Iris pigment epithelial cell (primary cell): ENCODE measurements around the gene INCA1.

Source experiments
- DNase-seq: peaks from one replicate; pipeline ENCODE4 v3.0.0-alpha.2; 2011; ENCODE audit warnings: low read depth

INCA1 gene

GRCh38 chr17:5003214-5003867 is 6.0 kb upstream of the INCA1 start:
- no peak for DNase-seq

GRCh38 chr17:5002121-5002788 is 4.9 kb upstream of the INCA1 start:
- DNase-seq: no peak

GRCh38 chr17:5000237-5000639 is 2.9 kb upstream of the INCA1 start:
- DNase-seq: no peak

- no peak for DNase-seq
Observed at GRCh38 chr17:4999430-5000093, 2.2 kb upstream of the INCA1 start.

GRCh38 chr17:4998732-4999429 is 1.6 kb upstream of the INCA1 start:
- DNase-seq: no peak

- DNase-seq: peak; percentile 34
Observed at GRCh38 chr17:4998027-4998731, 857 bp upstream of the INCA1 start.

- DNase-seq: no peak
Observed at GRCh38 chr17:4994081-4994595, 3.2 kb downstream of the INCA1 start.

- DNase-seq: peak; percentile 43
Observed at GRCh38 chr17:4987767-4988567, 9.4 kb downstream of the INCA1 start.

- peak; percentile 56 for DNase-seq
Observed at GRCh38 chr17:4986951-4987766, 10.2 kb downstream of the INCA1 start, which contains the start of gene CAMTA2. Gene CAMTA2, minus strand, starts transcription at chr17:4987675. Its CDS starts 1,453 bp downstream, at chr17:4986222.

- DNase-seq: peak; percentile 30
Observed at GRCh38 chr17:4986403-4986802, 10.9 kb downstream of the INCA1 start.

GRCh38 chr17:4982305-4982704 is 15.0 kb downstream of the INCA1 start:
- DNase-seq: no peak

GRCh38 chr17:4980644-4981216 is 16.6 kb downstream of the INCA1 start:
- peak; percentile 42 for DNase-seq

GRCh38 chr17:4978726-4979125 is 18.6 kb downstream of the INCA1 start:
- DNase-seq: no peak

GRCh38 chr17:4974115-4974670 is 23.1 kb downstream of the INCA1 start:
- DNase-seq: no peak

- DNase-seq: no peak
Observed at GRCh38 chr17:4973256-4974114, 23.8 kb downstream of the INCA1 start.

- DNase-seq: no peak
Observed at GRCh38 chr17:4972752-4973151, 24.6 kb downstream of the INCA1 start.

GRCh38 chr17:4972322-4972721 is 25.0 kb downstream of the INCA1 start:
- no peak for DNase-seq

- no peak for DNase-seq
Observed at GRCh38 chr17:4971826-4972225, 25.5 kb downstream of the INCA1 start.
